Adrenal gland (tissue), 12 donors: ENCODE measurements around the gene PRPF18. TPM values are rescaled to one million over a fixed set of nuclear protein-coding genes. Genes with fewer than 3 reads are reported as not detected.

ENCODE experiments used
- DNase-seq, 7 donors: peaks; one replicate each; pipeline ENCODE4 v3.0.0-alpha.2; 2019 to 2020
- H3K27ac ChIP-seq, 5 donors: fragments of 200-600 bp; sonication (generic) in 4 of 5; 1 replicate in 3 of 5; 2 replicates in 2 of 5; pipeline versions ENCODE4 v1.5.1 to v1.8.0; 2016 to 2020; ENCODE audit warnings: mild to moderate bottlenecking in 1 of 5
- H3K27me3 ChIP-seq: fragments of 200-600 bp; 2 replicates; pipeline ENCODE4 v1.8.0; 2021
- H3K36me3 ChIP-seq, 2 donors: fragments of 200-600 bp; replicated peaks in 1 of 2; 1 replicate in 1 of 2; 2 replicates in 1 of 2; pipeline versions ENCODE4 v1.5.1 to v1.8.0; 2018 to 2022
- H3K4me1 ChIP-seq, 2 donors: fragments of 200-600 bp; replicated peaks in 1 of 2; 1 replicate in 1 of 2; 2 replicates in 1 of 2; pipeline versions ENCODE4 v1.5.1 to v1.8.0; 2018 to 2021
- H3K4me3 ChIP-seq, 4 donors: fragments of 200-600 bp; sonication (generic) in 3 of 4; one replicate each; pipeline ENCODE4 v1.5.1; 2016 to 2018
- H3K9me3 ChIP-seq, 3 donors: fragments of 200-600 bp; sonication (generic) in 1 of 3; replicated peaks in 1 of 3; 1 replicate in 2 of 3; 2 replicates in 1 of 3; pipeline versions ENCODE4 v1.5.1 to v1.8.0; 2016 to 2021
- CTCF ChIP-seq, 6 experiments: fragments of 450-650 bp in 4 of 6; fragments of 200-600 bp in 2 of 6; sonication (generic) in 1 of 6; IDR thresholded peaks; 1 replicate in 5 of 6; 2 replicates in 1 of 6; pipeline versions ENCODE4 v1.5.1 to v1.8.0; 2016 to 2021; ENCODE audit warnings: antibody characterized with exemption in 6 of 6, mild to moderate bottlenecking in 2 of 6, moderate library complexity in 1 of 6
- POLR2A ChIP-seq, 2 donors: fragments of 450-650 bp; IDR thresholded peaks; one replicate each; pipeline ENCODE4 v1.6.1; 2017; ENCODE audit warnings: antibody characterized with exemption in 2 of 2, mild to moderate bottlenecking in 2 of 2, moderate library complexity in 1 of 2
- WGBS, 4 donors: extraction: QIAGEN DNeasy Blood & Tissue Kit in 2 of 4; methylation state at CpG; one replicate each; pipeline versions ENCODE4 v1.1.5 to v1.1.7; 2013 to 2017; 5-methylcytosine and 5-hydroxymethylcytosine counted together
- intact Hi-C, 2 donors: fragments of 100-400 bp; cut with DNase I; formaldehyde crosslinking; loops; one replicate each; pipeline versions ENCODE4 v1.14.1 to v1.15.0; 2022 to 2023
- polyA plus RNA-seq, 3 donors: library from polyadenylated mRNA; stranded (reverse); fragments of 200-250 nt in 2 of 3; fragments of 350-450 nt in 1 of 3; fragmentation: Illumina TruSeq in 1 of 3; extraction: RNeasy Lipid Tissue Mini Kit (QIAGEN cat#74804) in 1 of 3; gene quantifications; one replicate each; pipeline ENCODE4 v1.2.3, GENCODE V29; 2013 to 2014
- total RNA-seq, 9 donors: library from RNA; depleted of rRNA in 4 of 9; stranded (reverse); fragments of >200 nt in 4 of 9; fragments of 120-200 nt in 1 of 9; fragmentation: NEBNext Ultra II Directional in 1 of 9; extraction: Animal tissue kit (Norgen Biotek cat#: 25700) in 1 of 9; gene quantifications; one replicate each; pipeline versions ENCODE4 v1.1.0 to v1.2.4, GENCODE V29; 2013 to 2023
- donor health status: healthy with polysubstance abuse.
- donor health status: Bipolar disorder and iron deficiency.
- donor health status: DM: yes; HTN: yes; CAD: no.
- donor health status: DM: no; HTN: no; CAD: no.
- donor health status: DM: no; HTN: no; CAD: no.
- donor health status: DM: yes; HTN: yes; CAD: no.

The PRPF18 gene
- total and polyA plus RNA-seq, 12 donors, result 4.9 to 36.7 (median 18.9) TPM

DNA sequence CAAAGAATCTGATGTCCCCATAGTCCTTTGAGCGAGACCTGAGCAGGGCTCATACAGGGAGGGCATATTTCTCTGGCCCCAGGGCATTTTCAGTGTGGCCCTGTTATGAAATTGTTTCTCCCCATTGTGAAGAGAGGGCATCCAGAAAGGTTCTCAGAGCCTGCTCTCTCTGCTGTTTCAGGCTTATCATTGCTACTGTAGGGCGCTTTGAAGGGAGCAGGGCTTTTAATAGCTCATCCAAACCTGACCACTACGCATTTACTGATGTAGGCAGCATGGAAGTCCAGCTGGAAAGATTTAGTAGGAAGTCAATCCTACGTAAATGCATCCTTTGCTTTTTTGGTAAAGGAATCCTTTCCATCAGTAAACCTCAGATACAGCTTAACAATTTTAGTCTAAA, 68.1 kb downstream of the PRPF18 start:
- H3K27ac ChIP-seq, result no peak overlapping the region
- no peaks in the 10 kb centered on the region for H3K27me3 ChIP-seq
- WGBS, 4 donors, result 91 to 97% (median 94%) methylated on average over 4 of the region's 4 CpGs
- TF ChIP-seq CTCF (IDR thresholded peaks at IDR 0.05), result no peak
- no peak for TF ChIP-seq POLR2A (IDR thresholded peaks at IDR 0.05)
- no peak overlapping the region for H3K4me3 ChIP-seq
- H3K9me3 ChIP-seq, result no peaks in the 10 kb centered on the region
- DNase-seq, result no peak
- H3K4me1 ChIP-seq, result peaks cover 0 to 10% of the 10 kb centered on the region in 2 donors
- peaks cover 0 to 44% of the 10 kb centered on the region in 2 donors for H3K36me3 ChIP-seq
- intact Hi-C loops, result no loop called here

DNA sequence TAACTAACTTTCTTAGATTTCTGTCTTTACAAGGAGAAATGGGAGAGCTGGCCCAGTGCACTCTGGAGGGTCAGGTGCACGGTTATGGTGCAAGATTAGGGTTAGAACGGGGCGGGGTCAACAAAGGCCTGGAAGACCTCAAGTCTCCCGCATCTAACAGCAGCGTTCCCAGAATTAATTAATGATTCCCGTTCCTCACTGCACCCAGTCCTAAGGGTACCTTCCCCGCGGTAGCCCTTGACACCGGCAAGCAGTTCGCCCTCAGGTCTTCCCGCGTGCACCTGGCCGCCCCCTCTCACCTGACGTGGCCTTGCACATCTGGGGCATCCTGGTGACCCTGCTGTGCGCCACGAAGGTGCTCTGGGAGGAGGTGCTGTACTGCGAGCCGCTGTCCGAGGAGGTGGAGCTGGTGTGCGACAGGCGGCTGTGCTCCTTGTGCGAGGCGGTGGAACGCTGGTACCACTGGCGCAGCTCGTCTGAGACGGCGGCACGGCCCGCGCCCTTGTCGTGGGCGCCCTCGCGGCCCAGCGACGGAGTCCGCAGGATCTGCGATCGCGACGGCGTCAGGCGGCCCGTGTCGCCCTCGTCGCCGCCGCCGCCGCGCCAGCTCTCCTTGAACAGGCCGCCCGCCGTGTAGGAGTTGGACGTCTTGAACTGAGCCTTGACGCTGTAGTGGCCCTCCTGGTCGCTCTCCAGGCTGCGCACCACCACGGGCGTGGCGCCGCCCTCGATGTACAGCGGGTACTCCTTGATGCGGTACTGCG, 69.8 kb downstream of the PRPF18 start:
- 69 to 93% (median 78%) methylated on average over 45 to 68 of the region's 68 CpGs for WGBS, 4 donors
- peaks cover 0 to 10% of the 10 kb centered on the region in 2 donors for H3K4me1 ChIP-seq
- peaks cover 0 to 31% of the 10 kb centered on the region in 2 donors for H3K36me3 ChIP-seq
- intact Hi-C loops, result no loop called here
- no peak overlapping the region for H3K27ac ChIP-seq
- no peaks in the 10 kb centered on the region for H3K27me3 ChIP-seq
- TF ChIP-seq CTCF (IDR thresholded peaks at IDR 0.05), result no peak
- TF ChIP-seq POLR2A (IDR thresholded peaks at IDR 0.05), result no peak
- H3K4me3 ChIP-seq, result no peak overlapping the region
- H3K9me3 ChIP-seq, result no peaks in the 10 kb centered on the region
- no peak for DNase-seq

- DNase-seq, result no peak
- 70 to 92% (median 80%) methylated on average over 16 to 49 of the region's 49 CpGs for WGBS, 4 donors
- Histone ChIP-seq H3K4me1 (peaks cover 0 to 10% of the 10 kb centered on the region in 2 donors), H3K27ac (no peak overlapping the region), H3K4me3 (no peak overlapping the region), H3K27me3 (no peaks in the 10 kb centered on the region), H3K9me3 (no peaks in the 10 kb centered on the region), H3K36me3 (peaks cover 0 to 31% of the 10 kb centered on the region in 2 donors)
- no peak for TF ChIP-seq CTCF (IDR thresholded peaks at IDR 0.05)
- no peak for TF ChIP-seq POLR2A (IDR thresholded peaks at IDR 0.05)
- intact Hi-C loops, result no loop called here
These were observed 70.4 kb downstream of the PRPF18 start for GRCh38 chr10:13657101-13657680.

DNA sequence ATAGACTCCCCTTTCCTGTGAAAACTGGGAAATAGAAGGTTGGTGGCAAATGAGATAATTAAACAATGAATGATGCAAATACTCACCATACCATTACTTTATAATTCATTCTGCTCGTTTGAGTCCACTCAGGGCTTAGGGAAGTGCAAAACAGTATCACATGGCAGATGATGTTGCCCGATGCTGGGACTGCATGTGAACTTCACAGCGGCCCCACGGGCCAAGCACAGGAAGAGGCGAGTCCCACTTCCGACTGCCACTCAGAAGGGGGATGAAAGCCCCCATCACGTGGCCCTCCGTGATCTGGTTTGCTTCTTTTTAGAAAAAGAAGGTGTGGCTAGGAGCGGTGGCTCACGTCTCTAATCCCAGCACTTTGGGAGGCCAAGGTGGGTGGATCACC, 71.5 kb downstream of the PRPF18 start:
- Histone ChIP-seq H3K4me3 (no peak overlapping the region), H3K36me3 (peaks cover 0 to 31% of the 10 kb centered on the region in 2 donors), H3K9me3 (no peaks in the 10 kb centered on the region), H3K4me1 (peaks cover 0 to 10% of the 10 kb centered on the region in 2 donors), H3K27me3 (no peaks in the 10 kb centered on the region), H3K27ac (no peak overlapping the region)
- DNase-seq, result no peak
- 65 to 73% (median 69%) methylated on average over 8 to 10 of the region's 10 CpGs for WGBS, 4 donors
- intact Hi-C loops, result loop anchor here in 1 of 2 donors (2.0 kb wide), 1 partner anchor 121 kb away; no protein-coding TSS in a partner anchor
- TF ChIP-seq POLR2A (IDR thresholded peaks at IDR 0.05), result no peak
- no peak for TF ChIP-seq CTCF (IDR thresholded peaks at IDR 0.05)
